NCI-H2227 treated with DMSO at 0.1 percent for 48 hours (cell line): ENCODE measurements around the gene HRH1.
"Not testable (repeated sequence)": the region's sequence is repeated elsewhere in the genome, so short reads cannot be mapped to it uniquely, and the experiment has no call there.

Experiments
- DNase-seq: peaks from one replicate; lab custom pipeline; 2025; lab: John Stamatoyannopoulos, UW

The HRH1 gene

DNA sequence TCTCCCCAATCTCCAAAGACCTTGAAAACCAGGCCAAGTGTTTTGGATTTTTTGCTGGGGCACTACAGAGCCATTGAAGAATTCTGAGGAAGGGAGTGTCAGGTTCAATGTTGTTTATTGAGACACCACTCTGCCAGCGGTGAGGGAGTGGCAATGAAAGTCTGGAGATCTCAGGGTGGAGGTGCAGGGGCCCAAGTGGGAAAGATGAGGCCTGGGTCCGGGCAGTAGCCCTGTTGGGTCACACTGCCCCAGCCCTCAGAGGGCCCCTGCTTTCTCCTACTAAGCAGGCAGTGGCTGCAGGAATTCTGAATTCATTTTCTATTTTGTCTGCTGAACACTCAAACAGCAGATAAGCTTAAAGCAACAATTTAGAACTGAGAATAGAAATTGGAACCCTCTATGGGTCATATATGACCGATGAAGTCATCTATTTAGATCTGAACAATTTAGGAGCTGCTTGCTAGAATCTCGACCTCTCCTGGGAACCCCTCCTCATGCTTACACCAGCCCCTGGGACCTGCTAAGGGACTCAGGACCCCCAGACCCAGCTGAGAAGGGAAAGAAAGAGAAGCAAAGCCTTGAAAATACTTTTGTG, 17.9 kb downstream of the HRH1 start:
- no peak for DNase-seq

DNA sequence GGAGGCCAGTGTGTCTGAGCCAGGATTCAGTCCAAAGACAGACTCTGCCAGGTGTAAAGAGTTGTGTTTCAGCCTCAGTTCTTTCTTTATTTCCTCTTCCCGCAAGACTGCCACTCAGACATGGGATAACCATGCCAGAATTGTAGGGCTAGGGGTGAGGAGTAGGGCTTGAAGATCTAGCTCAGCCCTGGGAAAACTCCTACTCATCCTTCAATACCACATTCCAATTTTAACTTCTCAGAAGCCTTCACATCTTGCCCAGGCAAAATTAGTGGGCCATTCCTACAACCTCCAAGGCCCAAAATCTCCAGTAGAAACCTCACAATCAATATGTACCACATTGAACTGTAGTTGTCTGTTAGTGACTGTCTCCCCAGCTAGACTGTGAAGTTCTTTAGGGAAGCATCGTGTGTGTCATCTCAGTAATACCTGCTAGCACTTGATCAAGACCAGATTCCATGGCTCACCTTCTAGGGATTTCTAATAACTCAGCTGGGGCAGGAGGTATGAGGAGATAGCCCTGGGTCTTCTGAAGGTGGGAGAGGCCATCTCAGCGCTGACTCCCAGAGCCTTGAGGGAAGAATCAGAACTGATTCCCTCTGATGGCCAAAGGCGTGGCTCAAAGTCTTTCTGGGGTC, 19.7 kb downstream of the HRH1 start:
- DNase-seq: no peak

DNA sequence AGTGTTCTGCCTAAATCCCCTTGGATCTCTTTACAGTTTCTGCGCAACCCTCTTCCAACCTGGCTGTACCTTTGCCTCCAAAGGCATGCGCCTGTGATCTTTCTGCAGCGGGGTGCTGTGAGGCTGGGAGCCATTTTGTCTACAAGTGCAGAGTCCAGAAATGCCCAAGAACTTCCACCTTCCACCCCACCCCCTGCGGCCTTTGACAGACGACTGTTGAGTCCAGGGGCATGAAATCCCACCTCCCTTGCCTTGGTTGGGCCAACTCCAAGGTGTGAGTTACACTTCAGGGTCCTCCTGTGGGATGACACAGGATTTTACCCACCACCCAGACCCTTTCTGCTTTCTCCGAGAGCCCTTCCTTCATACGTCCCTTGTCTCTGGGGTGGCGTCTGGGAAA, 24.1 kb downstream of the HRH1 start:
- no peak for DNase-seq

DNA sequence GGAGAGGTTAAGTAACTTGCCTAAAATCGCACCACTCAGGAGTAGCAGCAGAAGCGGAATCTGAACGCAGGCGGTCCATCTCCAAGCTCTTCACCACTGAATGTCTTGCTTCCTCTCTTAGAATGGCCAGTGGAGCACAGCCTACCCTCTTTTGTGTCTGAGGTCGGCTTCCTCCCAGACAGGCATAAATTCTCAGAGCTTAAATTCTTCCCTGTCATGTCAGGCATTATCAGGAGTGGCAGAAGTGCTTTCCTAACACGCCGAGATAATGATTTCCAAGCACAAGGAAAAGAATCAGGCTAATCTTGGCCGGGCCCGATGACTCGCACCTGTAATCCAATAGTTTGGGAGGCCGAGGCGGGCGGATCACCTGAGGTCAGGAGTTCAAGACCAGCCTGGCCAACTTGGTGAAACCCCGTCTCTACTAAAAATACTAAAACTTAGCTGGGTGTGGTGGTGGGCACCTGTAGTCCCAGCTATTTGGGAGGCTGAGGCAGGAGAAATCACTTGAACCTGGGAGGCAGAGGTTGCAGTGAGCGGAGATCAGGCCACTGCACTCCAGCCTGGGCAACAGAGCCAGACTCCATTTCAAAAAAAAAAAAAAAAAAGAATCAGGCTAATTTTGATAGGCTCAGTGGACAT, 30.2 kb downstream of the HRH1 start:
- not testable (repeated sequence) for DNase-seq

DNA sequence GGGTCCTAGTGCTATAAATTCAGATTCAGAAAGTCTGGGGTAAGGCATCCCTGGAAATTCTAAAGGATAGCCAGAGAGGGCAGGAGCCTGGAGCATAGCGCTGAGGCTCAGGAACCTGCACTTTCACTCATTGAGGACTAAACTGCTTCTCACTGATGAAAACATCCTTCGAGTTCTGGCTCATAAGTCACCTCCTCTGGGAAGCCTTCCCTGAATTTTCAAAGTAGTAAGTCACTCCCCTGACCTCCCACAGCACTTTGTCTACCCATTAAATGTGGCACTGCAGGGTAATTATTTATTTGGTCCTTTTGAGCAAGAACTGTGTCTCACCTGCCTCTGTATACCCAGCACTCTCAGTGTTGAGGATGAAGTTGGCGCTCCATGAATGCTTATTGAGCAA, 30.9 kb downstream of the HRH1 start:
- no peak for DNase-seq

DNA sequence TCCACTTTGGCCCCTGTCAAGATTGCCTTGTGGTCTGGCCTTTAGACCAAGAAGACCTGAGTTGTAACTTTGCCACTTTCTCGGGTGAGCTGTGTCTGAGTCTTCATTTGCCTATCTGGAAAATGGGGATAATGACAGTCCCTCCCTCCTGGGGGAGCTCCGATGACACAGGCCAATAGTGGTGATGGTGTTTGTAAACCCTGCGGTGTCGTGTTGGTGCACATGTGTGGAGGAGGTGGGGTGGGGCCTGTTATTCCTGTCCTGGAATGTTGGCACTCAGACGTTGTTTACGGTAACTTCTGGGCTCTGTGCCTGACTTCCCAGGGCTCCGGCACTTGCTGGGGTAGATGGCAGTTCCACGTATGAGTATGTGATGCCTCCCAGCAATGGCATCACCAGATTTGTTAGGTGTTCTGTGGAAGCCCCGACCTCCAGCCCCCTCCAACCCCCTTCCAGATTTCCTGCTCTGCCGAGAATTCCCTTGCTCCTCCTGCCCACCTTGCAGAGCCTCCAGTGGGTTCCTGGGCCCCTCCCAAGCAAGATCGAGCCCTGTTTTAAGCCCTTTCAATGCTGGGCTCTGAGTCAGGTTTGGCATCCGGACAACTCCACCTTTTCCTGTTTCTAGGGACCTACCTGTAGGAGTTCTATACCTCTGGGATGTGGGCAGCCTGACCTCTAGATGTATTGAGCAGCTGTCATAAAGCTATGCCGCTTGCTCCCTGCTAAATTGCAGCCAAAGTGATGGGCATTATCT, 31.4 kb downstream of the HRH1 start:
- no peak for DNase-seq

DNA sequence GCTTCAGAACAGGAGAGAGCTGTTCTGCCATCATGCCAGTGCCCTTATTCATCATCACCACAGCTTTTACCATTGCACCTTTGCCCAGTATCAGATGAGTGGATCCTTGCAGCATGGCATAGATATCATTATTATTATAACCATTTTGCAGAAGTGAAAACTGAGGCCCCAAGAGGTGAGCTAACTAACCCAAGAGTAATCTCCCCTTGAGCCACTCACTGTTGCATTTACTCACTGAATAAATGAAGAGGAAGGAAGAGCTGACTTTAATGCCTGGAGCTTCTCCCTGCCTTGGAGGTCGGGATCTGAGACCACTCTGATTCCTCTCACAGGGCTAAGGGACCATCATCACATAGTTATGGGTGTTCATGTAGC, 32.0 kb downstream of the HRH1 start:
- no peak for DNase-seq

DNA sequence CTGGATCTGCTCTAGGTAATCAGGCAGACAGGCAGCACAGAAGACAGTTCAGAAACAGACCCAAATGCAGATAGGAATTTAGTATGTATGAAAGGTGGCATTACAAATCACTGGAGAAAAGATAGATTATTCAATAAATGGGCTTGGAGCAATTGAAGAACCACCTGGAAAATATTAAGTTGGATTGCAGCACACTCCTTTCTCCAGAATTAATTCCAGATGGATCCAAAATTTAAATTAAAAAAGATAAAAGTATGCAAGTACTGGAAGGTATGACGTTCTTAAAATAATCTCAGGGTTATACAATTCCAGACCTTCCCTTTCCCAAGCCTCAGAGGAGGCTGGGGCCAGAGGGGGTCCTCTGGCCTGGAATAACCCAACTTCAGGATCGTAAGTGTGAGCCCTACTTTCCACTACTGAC, 32.5 kb downstream of the HRH1 start:
- DNase-seq: no peak

DNA sequence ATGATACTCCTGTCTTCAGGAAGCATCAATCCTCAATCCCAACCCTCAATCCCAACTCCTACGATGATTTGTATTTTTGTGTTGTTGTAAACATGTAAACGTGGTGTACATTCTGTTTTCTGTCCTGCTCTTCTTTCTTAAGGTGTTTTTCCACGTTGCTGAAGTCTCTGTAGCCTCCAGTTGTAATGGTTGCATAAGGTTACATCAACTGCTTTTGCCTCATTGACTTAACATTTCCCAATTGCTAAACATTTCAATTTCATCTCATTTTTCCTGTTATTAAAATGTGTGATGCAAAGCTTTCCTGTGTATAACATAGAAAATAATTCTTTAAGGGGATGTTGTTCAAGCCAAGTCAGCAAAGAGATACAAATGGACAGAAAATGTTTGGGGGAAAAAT, 33.4 kb downstream of the HRH1 start:
- DNase-seq: no peak

DNA sequence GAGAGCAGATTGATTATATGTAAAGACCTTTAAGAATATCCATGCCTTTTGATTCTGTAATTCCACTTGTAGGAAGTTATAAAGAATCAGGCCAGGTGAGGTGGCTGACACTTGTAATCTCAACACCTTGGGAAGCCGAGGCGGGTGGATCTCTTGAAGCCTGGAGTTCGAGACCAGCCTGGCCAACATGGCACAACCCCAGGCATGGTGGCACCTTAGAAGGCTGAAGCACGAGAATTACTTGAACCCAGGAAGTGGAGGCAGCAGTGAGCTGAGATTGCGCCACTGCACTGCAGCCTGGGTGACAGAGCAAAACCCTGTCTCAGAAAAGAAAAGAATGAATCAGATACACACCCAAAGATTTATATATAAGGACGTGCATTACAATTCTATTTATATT, 33.9 kb downstream of the HRH1 start:
- DNase-seq: no peak

DNA sequence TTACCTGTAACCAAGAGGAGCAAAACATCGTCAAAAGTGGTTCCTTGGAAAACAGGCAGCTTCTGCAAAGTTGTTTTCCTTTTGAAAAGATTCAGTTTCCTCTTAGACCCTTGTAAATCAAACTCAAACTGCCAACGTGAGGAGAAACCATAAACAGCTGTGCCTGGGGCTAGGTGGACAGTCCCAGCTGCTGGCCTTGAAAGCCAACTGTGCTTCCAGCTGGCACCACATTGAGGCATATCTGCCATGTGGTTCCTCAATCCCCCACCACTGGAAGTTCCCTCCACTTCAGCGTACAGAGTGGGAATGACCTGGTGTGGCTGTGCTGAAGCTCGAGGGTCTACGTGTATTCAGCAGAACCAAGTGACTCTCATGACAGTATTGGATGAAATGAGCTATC, 40.9 kb downstream of the HRH1 start:
- DNase-seq: no peak

DNA sequence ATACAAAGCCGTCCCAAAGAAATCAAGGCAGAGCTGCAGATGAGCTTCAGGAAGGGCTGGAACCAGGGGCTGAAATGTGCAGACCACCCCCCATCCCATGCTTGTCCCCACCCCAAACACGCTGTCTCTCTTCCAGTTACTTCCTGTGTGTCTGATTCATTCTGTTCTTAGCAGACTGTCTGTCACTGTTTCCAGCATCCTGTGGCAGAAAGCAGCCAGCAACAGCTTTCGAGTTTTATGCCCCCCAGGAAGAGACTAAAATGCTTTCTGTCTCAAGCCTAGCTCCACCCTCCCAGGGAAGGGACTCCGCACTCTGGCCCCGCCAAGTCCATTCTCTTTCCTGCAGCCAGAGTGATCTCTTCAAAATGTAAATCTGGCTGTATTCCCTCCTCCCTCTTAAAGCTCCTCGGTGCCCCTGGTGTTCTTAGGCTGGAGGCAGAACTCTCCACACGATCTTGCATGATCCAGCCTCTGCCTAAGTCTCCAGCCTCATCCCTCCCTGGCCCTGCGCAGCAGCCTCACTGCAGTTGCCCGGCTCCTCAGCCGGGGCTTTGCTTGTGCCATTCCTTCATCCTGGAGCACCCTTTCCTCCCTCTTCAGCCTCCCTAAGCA, 41.5 kb downstream of the HRH1 start:
- peak; percentile 13 for DNase-seq

DNA sequence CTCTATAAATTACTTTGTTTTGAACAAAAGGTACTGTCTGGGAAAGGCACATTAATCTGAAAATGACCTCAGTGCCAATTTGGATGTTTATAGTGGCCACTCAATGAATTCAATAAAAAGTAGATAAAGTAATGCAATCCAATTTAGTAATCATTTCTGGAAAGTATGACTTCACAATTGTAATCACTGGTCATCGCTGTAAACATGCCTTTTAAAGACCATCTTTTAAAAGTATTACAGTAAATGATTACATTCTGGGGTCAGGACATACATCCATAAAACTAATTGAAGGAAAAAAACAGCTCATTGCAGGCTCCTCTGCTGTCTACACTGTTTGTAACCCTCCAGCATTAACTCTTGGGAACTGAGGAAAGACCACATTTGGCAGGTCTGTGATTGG, 43.2 kb downstream of the HRH1 start:
- no peak for DNase-seq

DNA sequence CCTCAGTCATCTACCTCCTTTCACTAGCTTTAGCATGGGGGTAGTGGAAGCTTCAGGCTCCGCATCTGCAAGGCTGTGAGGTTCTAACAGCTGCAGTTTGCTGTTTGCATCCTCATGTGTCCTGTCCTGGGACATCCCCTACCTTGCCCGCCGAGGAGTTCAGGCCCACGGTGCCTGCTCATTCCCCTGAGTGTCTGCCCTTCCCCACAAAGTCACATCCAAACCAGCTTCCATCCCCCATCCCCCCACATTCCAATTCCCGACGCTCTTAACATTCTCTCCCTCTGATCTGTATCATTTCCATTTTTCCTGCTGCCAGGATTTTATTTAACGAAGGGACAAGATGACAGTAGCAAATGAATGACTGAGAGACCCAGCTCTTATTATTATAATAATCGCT, 43.8 kb downstream of the HRH1 start:
- no peak for DNase-seq

DNA sequence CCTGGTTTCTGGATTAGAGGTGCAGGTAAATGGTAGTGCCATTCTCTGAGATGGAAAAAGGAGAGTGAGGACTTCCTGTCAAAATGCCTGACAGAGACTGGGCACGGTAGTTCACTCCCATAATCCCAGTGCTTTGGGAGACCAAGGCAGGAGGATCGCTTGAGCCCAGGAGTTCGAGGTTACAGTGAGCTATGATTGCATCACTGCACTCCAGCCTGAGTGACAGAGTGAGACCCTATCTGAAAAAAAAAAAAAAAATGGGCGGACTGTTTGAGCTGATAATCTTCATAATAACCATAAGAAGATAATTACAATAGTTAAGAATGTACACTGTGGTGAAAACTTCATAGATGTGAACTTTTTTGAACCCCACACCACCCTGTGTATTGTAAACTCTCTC, 44.2 kb downstream of the HRH1 start:
- no peak for DNase-seq

DNA sequence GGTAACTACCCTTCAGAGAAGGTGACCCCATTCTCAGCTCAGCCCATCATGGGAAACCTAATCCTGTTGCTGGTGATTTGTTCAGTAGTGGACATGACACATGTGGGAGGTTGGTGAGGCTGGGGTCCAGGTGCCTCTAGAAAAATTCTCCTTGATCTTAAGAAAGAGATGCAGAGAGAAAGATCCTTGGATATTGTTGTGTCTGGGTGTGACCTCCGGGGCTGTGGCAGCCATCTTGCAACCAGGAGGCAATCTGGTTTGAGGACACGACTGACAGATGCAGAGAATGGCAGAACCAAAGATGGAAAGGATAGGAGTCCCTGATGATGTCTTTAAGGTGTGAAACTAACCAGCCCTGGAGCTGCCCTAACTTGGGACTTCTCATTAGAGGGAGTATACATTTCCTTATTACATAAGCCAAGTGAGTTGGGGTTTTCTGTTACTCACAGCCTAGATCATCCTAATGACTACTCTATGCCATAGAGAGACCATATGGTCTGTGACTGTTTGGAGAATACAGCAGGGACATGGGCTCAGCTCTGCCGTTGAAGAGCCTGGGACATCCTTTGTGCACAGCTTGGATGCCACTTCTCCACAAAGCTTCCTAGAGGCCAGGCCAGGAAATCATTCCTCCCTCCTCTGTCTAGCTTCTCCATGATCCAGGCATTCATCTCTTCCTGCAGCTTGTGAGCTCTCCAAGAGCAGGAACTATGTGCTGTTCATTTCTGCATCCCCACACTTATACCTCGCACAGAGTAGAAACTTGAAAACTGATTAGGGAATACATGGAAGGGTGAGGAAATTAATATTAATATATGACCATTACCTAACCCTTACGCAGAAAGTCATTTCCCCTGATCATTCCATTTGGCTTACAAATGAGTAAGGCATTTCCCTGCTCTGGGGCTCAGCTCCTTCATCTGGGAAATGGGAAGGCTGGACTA, 45.9 kb downstream of the HRH1 start:
- no peak for DNase-seq

DNA sequence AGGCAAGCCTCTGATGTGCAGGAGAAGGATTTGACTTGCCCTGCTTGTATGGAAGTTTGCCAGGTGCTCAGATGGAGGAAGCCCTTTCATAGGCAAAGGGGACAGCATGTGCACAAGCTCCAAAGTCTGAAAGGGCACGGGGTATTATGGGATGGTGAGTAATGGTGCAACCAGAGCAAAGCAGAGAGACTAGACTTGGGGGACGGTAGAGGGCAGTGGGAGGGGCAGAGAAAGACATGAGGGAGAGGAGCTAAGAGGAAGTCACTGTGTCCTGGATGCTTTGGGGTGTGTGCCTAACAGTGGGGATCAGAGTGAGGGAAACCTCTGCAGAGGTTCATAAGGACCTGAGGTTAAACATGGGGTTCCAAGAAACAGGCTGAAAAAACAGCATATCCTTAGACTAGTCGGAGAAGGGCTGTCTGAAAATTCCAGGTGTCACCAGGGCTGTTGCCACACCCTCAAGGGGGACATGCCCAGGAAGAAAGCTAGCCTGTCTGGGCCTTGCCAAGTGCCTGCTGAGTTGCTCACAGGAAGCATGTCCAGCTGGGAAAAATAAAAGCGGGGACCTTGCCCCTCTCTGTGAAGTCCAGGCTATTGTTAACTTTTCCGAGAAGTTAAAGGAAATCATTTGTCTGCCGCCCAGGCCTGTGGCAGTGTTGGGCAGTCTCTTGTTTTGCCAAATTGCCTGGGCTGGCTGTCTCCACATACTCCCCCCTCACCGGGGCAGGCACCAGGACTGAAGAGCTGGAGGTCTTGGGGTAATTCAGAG, 47.1 kb downstream of the HRH1 start:
- DNase-seq: no peak

DNA sequence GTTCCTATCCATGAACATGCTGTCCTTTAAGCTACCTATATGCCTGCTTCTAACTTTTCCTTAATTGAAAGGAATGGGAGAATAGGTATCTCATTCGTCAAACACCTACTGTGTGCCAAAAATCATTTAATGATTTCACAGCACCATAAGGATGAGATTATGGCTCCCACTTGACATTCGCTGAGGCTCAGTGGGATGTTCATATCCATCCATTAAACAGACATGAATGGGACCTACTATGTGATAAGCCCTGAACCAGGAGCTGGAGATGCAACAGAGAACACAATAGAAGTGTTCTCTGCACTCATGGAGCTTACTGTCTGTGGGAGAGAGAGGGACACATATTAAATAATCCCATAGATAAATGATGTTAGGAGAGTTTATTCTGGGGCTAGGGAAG, 49.7 kb downstream of the HRH1 start:
- no peak for DNase-seq

DNA sequence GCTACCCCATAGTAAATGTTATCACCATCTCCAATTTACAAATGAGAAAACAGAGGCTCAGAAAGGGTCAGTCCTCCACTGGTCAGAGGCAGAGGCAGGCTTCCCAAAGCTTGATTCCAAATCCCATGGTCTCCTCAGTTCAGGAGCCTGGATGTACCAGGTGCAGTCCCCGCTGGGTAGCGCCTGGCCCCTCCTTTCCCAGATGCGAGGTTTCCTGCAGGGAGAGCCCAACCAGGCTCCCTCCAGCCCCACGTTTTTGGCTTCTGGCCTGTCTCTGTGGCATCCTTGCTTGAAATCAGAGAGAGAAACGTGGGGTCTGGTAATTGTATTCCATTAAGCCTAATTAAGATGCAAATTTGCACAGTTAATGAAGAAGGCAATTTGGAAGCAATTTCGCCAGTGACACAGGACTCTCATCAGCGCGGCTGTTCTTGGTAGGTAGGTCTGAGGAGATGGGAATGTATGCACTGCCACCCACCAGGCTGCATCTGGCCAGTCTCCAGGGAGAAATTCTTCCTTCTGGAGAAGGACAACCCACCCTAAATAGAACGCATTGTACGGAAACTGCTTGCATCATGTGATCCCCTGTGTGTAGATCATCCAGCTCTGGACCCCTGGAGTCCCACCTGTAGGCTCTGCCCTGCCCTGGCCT, 50.5 kb downstream of the HRH1 start:
- DNase-seq: no peak

DNA sequence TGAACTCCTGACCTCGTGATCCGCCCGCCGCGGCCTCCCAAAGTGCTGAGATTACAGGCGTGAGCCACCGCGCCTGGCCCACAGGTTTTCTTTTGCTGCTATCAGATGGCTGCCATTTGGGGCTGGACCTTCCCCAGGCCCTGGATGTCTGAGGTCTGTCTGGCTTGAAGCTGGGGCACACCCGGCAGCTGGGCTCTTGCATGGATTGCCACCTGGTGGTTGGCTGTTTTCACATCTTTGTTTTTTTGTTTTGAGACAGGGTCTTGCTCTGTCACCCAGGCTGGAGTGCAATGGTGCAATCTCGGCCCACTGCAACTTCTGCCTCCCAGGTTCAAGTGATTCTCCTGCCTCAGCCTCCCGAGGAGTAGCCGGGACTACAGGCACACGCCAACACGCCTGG, 51.6 kb downstream of the HRH1 start:
- DNase-seq: not testable (repeated sequence)
